HG03565 (cell line): ENCODE measurements around the gene KIRREL1.

ENCODE experiments used
- ATAC-seq: cut with Tn5 transposase; IDR thresholded peaks from one replicate; pipeline ENCODE4 v1.9.1; 2021; ENCODE audit warnings: mild to moderate bottlenecking, moderate library complexity; ENCODE audit not compliant: unreplicated experiment

KIRREL1 gene

DNA sequence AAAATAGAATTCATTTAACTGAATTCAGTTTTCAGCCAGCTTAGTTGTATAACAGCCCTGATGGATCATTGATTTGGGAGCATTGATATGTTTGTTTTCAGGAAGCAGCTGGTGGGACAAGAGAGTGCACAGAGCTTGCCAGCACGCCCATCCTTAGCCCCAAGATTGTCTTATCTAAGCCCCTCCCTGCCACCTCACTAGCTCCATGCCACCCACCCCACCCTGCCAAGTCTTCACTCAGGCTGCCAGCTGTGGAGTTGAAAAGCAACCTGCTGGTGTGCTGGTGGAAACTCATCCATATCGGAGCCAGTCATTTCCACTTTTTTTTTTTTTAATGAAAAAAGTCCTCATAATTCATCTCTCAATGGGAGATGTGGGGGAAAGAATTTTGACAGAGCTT is 11.8 kb downstream of the KIRREL1 start:
- no peak for ATAC-seq

DNA sequence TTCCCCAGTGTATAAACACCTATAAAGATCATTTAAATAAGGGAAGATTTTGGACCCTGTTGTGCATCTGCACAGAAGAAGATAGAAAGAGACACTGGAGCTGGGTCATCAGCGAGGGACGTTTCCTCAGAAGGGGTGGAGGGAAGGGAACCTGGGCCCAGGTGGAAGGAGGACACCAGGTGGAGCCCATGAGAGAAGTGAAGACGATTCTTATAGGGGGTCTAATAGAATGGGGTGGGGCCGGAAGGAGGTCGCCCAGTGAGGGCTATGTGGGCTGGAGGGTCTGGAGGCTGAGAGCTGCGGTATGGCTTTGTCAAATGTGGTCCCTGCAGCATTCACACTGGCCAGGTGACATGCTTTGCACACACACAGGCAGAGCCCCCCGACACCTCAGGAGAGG is 13.7 kb downstream of the KIRREL1 start:
- ATAC-seq: no peak

DNA sequence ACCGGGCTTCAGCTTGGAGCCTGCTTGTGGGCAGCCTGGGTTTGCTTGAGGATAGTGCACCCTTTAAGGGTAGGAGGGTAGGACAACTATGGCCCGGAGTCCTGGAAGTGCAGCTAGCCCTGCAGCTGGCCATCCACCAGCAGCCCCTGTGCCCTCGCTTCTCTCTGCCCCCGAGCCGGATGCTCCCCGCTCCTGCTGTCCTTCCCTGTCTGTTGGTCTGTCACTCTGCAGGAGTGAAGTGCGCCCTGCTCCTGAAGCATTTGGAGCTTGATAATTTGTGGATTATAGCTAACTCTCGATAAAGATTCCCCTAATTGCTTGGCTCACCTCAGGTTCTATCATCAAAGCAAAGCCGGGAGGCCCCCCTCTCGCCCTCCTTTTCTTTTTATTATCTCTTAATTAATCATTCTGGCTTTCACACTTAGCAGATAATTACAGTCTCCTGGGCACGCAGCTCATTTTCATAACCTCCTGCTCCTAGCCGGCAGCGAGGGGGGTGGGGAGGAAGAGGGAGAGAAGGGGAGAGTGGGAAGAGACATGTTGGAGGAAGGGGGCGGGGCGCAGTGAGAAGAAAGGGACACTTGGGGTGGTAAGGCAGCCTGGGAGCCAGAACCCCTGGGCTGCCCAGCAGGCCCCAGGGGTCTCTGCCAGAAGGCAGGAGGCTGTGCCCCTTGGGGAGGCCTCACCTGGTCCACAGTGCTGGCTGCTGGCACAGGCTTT is 14.4 kb downstream of the KIRREL1 start:
- no peak for ATAC-seq

DNA sequence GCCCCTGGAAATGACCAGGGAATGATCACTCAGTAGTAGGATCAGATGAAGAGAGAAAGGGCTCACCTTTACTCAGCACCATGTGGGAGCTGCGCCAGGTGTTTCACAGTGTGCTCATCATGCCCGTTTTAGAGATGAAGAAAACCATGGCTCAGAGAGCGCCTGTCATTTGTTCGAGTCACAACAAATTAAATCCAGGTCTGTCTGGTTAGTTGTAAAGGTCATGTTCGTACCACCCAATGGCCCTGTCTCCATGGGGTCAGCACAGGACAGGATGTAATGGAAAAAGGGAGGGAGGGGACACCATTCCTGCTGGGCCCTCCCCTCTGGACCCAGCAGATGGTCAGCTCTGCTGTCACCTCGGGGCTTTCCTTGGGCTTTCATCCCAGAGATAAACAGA is 15.2 kb downstream of the KIRREL1 start:
- no peak for ATAC-seq

DNA sequence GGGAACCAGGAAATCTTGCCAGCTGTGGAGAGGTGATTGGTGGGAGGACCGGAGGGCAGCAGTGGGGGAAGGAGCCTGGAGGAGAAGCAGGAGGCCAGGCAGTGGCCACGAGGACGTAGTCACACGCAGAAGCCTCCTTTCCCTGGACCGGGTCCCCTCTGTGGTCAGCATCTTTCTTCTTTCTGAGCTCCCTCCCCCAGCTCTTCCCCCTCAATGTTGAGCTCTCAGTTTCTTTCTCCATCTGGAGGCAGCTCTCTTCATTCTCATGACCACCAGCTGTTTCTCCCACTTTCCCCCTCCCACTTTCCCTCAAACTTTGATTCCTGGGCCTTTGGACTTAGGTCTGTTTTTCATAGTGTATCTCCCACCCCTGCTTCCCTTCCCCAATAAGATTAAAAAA is 18.3 kb downstream of the KIRREL1 start:
- ATAC-seq: no peak

DNA sequence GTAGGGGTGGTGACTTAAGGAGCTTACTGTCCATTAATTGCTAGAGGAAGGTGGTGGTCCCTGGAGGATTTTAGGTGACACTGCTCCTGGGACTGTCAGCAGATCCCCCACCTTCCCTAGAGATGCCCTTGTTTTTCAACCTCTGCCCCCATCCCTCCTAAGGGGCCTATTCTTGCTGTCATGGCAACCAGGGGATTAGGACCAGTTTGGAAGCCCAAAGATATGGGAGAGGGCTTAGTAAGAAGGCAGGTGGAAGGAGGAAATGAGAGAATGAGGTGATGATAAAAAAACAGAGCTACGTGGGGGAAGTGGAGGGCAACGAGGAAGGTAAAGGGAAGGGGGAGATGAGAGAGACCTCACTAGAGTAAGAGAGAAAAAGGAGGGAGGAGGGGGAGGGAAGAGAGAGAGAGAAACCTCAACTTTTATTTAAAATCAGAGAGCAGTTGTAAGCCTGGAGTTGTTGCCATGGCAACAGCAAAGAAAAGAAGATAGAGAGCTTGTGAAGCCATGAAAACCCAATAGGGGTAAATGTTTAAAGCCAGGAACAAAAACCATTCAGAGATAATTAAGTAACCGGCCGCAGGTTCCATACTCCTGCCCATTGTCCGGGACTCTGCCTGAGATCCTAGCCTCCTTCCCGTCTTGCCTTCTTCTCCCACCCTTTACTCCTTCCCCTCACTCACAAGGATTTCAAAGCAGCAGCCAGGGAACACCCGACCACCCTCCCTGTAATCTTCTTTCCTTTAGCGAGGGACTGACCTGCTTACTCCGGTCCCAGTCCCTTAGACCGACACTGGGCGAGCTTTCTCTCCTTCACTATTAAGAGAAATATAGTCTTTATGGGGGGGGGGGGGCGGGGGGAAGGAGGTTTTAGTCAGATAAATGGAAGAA is 20.6 kb downstream of the KIRREL1 start:
- no peak for ATAC-seq

DNA sequence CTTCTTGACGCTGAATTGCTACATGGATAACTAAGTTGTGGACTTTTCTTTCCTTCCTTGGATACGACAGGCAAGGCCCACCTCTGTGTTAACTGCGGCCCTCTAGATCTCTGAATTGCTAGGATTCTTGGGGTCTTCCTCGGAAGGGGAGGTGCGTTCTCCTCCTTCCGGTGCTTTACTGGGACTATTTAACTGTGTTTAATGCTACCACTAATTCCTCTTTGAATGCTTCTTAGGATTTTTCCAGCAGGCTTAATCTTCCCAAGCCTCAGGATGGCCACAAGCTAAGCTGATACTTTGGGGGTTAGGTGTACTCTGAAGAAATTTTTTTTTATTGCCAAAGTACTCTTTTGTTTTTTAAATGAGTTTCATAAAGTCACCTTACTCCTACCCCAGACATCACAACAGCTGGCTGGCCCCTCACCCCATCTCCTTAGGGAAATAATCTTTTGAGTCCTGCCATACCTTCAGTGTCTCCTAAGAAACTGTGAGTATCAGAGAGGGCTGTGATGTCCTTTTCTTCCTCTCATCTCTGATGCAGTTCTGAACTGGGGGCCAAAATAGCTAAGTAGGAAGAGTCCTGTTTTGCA is 21.4 kb downstream of the KIRREL1 start:
- no peak for ATAC-seq

DNA sequence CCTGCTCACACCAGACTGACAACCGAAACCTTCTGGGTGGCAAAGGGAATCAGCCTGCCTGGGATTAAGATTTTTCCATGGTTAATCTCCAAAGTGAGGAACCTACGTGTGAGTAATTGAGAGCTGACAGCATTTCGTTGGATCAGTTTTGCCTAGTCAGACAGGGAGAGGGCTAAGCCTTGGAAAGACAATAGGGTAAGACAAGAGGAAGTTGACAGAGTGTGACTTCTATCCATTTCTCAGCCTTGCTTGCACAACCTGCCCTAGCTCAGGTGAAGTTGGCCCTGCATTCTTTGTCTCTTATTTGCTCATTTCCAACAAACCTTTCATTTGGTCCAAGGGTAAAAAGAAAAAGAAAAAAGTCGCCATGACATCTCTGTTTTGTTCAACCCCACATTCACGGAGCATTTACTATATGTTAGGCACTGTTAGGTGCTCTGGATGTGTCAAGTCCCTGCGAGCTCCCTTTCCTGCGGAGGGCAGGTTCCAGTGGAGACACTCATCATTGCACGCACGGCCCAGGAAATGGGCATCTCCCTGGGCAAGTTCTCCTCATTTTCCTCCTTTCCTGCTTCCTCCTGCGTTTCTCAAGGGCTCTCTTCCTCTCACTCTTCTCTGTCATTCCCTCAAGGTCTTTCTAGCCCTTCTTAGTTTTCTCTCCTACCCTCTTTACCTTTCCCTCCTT is 23.3 kb downstream of the KIRREL1 start:
- ATAC-seq: no peak

DNA sequence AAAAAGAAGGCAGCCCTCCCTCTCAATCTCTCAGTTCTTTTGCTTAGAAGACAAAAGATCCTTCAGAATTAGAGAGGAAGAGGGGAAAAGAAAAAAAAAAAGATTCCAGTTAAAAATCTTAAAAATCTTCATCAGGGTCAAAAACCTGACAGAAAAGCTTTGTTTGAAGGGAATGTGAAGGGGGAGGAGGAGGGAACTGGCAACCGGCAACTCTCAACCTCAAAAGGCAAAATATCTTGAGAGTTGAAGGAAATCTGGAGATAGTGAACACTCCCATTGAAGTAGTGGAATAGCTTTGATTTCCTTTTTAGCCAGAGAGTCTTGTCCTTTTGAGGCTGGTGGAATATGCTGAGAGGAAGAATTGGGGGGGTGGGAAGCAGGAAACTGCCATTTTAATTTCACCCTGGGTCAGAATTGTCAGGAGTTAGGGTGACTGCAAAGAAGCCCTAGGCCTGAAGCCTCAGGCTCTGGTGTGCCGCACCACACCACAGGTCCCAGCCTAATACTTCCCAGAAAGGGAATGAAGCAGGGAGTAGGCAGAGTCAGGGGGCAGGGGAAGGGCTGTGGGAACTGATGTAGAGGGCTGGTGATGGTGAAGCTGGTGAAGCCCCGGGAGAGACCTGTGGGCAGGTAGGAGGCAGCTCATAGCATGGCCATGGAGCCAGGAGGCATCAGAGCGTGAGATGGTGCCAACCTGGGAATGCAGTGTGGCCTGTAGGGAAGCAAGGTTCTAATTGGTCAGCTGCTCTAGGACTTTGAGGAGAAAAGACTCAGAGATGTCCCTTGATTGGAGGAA is 24.6 kb downstream of the KIRREL1 start:
- no peak for ATAC-seq

DNA sequence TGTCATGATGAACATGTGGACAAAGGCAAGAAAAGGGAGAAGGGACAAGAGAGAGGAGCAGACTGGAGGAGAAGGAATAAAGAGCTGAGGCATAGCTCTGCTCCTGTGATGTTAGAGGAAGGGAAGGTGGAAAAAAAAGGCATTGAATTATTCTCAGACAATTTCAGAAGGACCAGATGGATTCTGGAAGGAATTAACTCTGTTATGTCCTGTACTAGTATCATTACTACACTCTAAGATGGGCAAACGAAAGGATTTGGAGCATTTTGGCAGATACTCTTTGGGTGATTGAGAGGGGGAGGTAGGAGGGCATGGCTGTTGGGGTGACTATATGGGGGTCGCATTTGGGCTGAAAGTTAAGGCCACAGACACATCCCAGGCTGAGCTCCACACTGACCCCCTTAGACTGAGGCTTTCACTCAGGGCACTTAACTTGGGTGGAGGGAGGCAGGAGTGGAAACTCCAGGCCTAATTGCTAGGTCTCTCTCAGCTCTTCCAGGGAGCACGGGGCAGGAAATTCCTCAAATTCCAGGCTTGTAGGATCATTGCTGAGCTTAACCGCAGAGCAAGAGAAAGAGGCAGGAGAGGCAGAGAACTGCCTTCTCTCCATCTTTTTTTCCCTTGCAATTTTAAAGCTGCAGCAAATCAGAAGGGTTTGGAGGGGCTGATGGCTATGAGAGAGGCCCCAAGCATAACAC is 25.9 kb downstream of the KIRREL1 start:
- ATAC-seq: no peak

DNA sequence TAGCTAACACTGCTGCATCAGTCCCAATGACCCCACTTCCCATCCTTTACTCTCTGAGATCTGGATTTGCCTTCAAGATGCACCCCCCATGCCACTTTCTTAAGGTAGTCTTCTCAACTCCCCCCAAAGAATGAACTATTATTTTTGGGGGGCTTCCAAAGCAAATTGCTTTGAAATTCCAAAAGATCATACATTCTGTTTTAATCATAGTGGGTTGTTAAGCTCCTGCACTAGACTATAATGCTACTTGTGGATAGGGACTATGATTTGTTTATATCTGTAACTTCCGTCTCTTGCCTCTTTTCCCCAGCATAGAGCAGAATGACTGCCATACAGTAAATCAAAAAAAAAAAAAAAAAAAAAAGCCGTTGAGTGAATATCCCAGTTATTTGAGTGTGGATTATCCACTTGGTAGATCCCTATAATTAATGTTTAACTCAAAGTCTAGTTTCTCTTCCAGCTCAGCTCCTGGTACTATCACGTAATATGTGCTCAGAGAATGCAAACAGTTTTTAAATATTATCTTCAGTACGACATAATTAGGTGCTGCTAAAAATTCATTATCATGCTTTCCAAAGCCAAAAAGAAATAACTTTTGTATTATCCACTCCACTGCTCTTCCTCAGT is 26.9 kb downstream of the KIRREL1 start:
- ATAC-seq: no peak

DNA sequence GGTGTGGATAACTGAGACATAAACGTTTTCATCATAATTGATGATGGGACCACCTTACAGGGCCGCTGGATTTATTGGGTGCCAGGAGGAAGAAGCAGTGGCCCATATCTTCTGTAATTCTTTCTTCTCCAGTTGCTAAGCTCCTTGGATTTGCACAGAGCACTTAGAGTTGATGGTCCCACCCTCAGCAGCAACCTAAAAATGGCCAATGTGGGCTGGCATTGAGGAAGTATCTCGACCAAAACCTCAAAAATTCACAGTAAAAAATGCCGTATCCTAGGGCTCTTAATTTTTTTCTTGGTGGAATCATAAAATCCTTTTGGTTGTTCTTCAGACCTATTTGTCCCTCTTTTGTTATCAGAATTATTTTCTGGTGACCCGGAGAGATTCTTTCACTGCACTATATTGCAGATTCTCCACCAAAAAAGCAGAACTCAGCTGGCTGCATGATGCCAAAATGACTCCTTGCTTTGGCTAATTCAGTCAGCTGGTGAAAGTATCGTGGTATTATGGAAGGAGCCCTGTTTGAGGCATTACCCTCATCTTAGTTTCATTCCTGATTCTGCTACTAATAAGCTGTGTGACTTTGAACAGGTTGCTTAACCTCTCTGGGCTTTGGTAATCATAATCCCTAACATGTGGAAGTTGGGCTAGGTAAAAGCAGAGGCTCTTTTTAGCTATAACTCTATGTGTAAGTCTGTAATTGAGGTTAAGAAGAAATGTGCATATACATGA is 27.6 kb downstream of the KIRREL1 start:
- ATAC-seq: no peak

DNA sequence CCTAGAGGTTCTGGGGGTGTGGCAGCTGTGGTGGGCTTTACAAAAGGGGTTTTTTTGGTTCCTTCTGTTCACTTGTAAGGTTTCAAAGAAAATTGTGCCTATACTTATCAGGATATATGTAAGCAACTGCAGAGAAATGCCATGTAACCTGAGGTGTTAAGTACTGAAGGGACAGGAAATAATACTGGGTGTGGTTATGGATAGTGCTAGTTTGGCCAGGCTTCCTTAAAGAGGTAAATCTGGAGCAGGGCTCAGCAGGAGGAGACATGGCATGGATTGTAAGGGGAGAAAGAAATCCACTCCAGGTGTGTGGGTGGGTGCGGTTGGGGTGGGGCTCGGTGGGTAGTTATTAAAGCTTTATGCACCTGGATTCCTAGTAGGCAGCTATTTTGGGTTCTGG is 28.3 kb downstream of the KIRREL1 start:
- no peak for ATAC-seq

DNA sequence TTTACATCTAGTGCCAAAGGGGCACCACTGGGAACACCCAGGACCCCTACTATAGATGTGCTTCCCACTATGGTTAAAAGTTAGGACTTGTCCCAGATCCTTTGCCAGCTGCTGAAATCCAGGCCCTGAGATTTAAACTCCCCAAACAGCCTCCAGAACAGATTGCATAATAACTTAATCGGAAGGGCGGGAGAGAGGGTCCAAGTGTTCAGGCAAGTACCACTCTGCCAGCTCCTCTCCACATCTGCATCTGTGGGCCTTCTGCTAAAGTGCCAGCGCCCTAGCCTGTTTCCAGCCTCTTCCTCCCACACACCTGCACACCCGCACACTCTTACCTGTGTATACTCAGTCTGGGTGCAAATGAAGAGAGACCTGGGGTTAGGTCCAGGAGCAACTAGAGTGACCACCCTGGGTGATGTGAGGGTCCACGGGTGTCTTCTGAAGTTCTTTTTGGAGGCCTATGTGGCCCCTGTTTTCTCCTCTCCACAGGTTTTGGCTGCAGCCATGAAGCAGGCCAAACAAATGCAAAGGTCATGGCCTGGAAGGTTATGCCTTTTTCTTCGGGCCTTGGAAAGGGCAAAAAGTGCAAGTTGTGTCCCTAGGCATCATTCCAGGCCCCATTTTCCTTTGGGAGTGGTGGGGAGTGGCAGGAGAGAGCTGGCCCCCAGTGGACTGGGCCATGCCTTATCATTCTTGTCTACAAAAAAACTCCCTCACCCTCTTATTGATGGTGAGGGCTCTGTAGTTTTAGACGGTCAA is 29.3 kb downstream of the KIRREL1 start:
- no peak for ATAC-seq

DNA sequence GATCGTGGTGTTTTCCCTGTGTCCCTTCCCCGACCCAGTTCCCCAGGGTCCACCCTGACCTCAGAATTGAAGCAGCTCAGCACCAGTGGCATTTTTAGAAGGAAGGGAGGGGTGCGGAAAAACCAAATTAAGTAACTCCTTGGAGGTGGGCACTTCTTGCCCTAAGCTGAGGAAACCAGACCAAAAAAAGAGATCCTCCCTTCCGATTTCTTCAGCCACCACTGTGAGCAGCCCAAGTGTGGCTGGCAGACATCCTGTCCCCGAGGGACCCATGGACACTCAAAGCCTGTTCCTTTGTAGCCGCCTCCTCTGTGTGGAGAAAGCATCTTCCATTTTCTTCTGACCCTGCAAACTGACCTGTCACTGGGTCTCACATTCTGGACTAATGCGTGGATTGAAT is 31.3 kb downstream of the KIRREL1 start:
- no peak for ATAC-seq

DNA sequence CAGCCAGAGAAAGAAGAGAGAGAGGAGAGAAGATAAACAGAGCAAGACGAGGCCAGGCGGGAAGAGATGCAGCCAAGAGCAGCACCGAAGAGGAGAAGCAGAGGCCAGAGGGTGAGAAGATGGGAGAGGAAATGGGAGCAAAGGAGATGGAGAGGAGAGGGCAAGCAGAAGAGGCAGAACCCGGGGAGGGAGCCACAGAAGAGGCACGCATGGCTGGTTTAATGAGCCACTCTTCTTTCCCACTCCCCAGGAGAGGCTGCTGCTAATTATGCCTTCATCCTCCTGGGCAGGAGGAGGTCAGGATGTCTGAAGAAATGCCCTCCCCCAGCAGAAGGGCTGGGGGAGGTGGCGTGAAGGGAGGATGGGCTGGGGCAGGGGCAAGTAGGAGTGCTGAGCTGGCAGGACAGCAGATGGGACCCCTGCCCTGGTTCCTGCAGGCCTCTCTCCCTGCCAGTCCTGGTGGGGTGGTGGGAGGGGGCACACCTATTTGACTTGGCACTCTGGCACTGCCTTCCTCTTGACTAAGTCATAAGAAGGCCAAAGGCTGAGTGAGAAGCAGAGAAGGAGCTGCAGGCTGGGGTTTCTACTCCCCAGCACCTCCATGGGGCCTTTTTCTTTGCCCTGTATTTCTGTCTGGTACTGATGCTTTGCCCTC is 32.3 kb downstream of the KIRREL1 start:
- no peak for ATAC-seq

DNA sequence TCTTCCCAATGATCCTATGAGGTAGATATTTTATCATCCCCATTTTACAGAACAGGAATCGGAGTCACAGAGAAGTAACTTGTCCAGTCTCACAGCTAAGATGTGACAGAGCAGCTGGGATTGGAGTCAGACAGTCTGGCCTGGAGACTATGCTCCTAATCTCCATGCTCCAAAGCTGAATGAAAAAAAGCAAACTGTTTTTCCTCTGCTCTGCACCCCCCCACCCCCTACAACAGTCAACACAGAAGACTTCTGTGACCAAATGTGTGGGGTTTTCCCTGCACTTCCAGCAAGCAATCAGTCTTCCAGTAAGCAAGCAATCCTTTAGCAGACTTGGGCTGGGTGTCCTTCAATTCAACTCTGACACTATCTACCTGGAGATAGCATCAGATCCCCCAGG is 33.2 kb downstream of the KIRREL1 start:
- no peak for ATAC-seq

DNA sequence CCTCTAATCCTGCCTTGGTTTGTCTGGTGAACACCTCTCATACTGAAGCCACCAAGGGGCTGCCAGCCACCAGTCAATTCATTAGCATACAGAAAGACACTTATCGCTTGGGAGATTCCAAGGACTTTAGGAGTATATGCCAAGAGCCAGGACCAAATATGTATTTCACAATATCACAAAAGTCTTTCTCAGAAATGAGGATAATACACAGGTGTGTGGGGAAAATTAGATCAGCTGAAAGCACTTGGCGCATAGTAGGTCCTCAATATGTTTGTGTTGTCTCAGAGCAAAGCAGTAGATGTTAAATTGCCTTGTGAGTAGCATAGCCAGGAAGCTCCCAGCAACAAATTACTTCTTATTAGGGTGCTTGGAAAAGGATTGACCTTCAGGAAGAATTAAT is 34.1 kb downstream of the KIRREL1 start:
- ATAC-seq: no peak
